SK-N-SH (cell line): ENCODE data around the gene PDE10A. TPM values are rescaled to one million over a fixed set of nuclear protein-coding genes. Genes with fewer than 3 reads are reported as not detected.
A peak's percentile ranks its signal among the peaks of the same experiment; 100 is the strongest.

Source experiments
- CTCF ChIA-PET: fragments of 300-600, 350-600 bp; formaldehyde crosslinking; extraction: SDS; loops from one replicate; lab custom pipeline; 2021; lab: Yijun Ruan, JAX
- POLR2A ChIA-PET: fragments of 350-600 bp; sonication (Branson Sonifier 250); formaldehyde crosslinking; extraction: SDS; loops from one replicate; lab custom pipeline; 2020; ENCODE audit warnings: antibody characterized with exemption, inconsistent platforms; lab: Yijun Ruan, JAX
- DNase-seq: peaks from one replicate; pipeline ENCODE4 v3.0.0; 2012
- H2AFZ ChIP-seq: fragments of 200-600 bp; sonication (generic); 2 replicates; pipeline ENCODE4 v1.8.1; 2016; ENCODE audit warnings: antibody characterized with exemption, mild to moderate bottlenecking, low read depth
- H3F3A ChIP-seq: fragments of 200-600 bp; sonication (generic); replicated peaks from 2 replicates; pipeline ENCODE3; 2016; ENCODE audit warnings: antibody characterized with exemption, mild to moderate bottlenecking; ENCODE audit not compliant: insufficient read depth
- H3K27ac ChIP-seq, 2 experiments: fragments of 200-500 bp in 1 of 2; fragments of 200-600 bp in 1 of 2; sonication (Bioruptor generic) in 1 of 2; sonication (generic), shearing (Covaris generic) in 1 of 2; 2 replicates each; pipeline versions ENCODE4 v1.5.1 to v1.6.1; 2014 to 2016; ENCODE audit warnings: low read depth in 2 of 2, inconsistent platforms in 1 of 2, low read length in 1 of 2, mild to moderate bottlenecking in 1 of 2, mixed read lengths in 1 of 2
- H3K27me3 ChIP-seq: fragments of 200-600 bp; sonication (generic), shearing (Covaris generic); 2 replicates; pipeline ENCODE4 v1.6.1; 2016; ENCODE audit warnings: mixed run types; ENCODE audit not compliant: insufficient read depth
- H3K36me3 ChIP-seq, 2 experiments: fragments of 200-500 bp in 1 of 2; fragments of 200-600 bp in 1 of 2; sonication (Bioruptor generic) in 1 of 2; sonication (generic) in 1 of 2; replicated peaks in 1 of 2; 2 replicates each; pipeline versions ENCODE3 to v1.5.1; 2014 to 2016; ENCODE audit warnings: low read length in 1 of 2, mild to moderate bottlenecking in 1 of 2; ENCODE audit not compliant: insufficient read depth in 2 of 2, control insufficient read depth in 1 of 2
- H3K4me1 ChIP-seq, 2 experiments: fragments of 200-500 bp in 1 of 2; fragments of 200-600 bp in 1 of 2; sonication (Bioruptor generic) in 1 of 2; sonication (generic), shearing (Covaris generic) in 1 of 2; 2 replicates each; pipeline versions ENCODE4 v1.5.1 to v1.6.1; 2014 to 2016; ENCODE audit warnings: low read depth in 1 of 2, low read length in 1 of 2, mixed run types in 1 of 2; ENCODE audit not compliant: insufficient read depth in 2 of 2, control insufficient read depth in 1 of 2
- H3K4me2 ChIP-seq: fragments of 200-600 bp; sonication (generic), shearing (Covaris generic); 2 replicates; pipeline ENCODE4 v1.6.1; 2017; ENCODE audit warnings: mixed run types
- H3K4me3 ChIP-seq, 2 experiments: fragments of 200-500 bp in 1 of 2; fragments of 200-600 bp in 1 of 2; sonication (Bioruptor generic) in 1 of 2; sonication (generic), shearing (Covaris generic) in 1 of 2; 2 replicates each; pipeline versions ENCODE4 v1.5.1 to v1.8.1; 2014 to 2016; ENCODE audit warnings: low read depth in 2 of 2, inconsistent platforms in 1 of 2, low read length in 1 of 2, mild to moderate bottlenecking in 1 of 2, mixed read lengths in 1 of 2, moderate library complexity in 1 of 2
- H3K79me2 ChIP-seq: fragments of 200-600 bp; sonication (generic); 2 replicates; pipeline ENCODE4 v1.8.1; 2017; ENCODE audit warnings: mild to moderate bottlenecking; ENCODE audit not compliant: insufficient read depth
- H3K9ac ChIP-seq: fragments of 200-600 bp; sonication (generic); 2 replicates; pipeline ENCODE4 v1.6.1; 2017; ENCODE audit warnings: mixed run types
- H3K9me2 ChIP-seq: fragments of 200-600 bp; sonication (generic); 2 replicates; pipeline ENCODE4 v1.6.1; 2017; ENCODE audit warnings: mixed run types
- H3K9me3 ChIP-seq: fragments of 200-600 bp; sonication (generic); 2 replicates; pipeline ENCODE4 v1.6.1; 2017; ENCODE audit warnings: mixed run types, mild to moderate bottlenecking, moderate library complexity
- H4K20me1 ChIP-seq: fragments of 200-600 bp; sonication (generic); 2 replicates; pipeline ENCODE4 v1.6.1; 2017; ENCODE audit warnings: mild to moderate bottlenecking, mixed run types; ENCODE audit not compliant: insufficient read depth
- EP300 ChIP-seq, 2 experiments: IDR thresholded peaks; 2 replicates each; pipeline versions ENCODE4 v1.4.0 to v1.6.1; 2012; ENCODE audit warnings: borderline replicate concordance in 1 of 2, low read depth in 1 of 2, low read length in 1 of 2
- FOSL2 ChIP-seq: IDR thresholded peaks from 2 replicates; pipeline ENCODE4 v1.4.0; 2012; ENCODE audit warnings: low read depth, mild to moderate bottlenecking, moderate library complexity, borderline replicate concordance
- FOXJ3 ChIP-seq: sonication (generic); formaldehyde crosslinking; IDR thresholded peaks from 2 replicates; pipeline ENCODE4 v1.5.1; 2020; ENCODE audit warnings: mild to moderate bottlenecking, missing genetic modification reagents
- GABPA ChIP-seq: IDR thresholded peaks from 2 replicates; pipeline ENCODE4 v1.4.0; 2012; ENCODE audit warnings: low read depth, mild to moderate bottlenecking
- MEF2A ChIP-seq: IDR thresholded peaks from 2 replicates; pipeline ENCODE4 v1.4.0; 2012; ENCODE audit warnings: low read depth, borderline replicate concordance
- MXI1 ChIP-seq: IDR thresholded peaks from 2 replicates; pipeline ENCODE4 v1.6.1; 2012; ENCODE audit warnings: mild to moderate bottlenecking, low read depth, low read length, improper control_type of control experiment
- NFIC ChIP-seq: IDR thresholded peaks from 2 replicates; pipeline ENCODE4 v1.4.0; 2012; ENCODE audit warnings: borderline replicate concordance
- REST ChIP-seq: IDR thresholded peaks from 2 replicates; pipeline ENCODE4 v1.6.1; 2012; ENCODE audit warnings: mild to moderate bottlenecking, low read depth, low read length, moderate library complexity
- RFX5 ChIP-seq: IDR thresholded peaks from 2 replicates; pipeline ENCODE4 v1.6.1; 2012; ENCODE audit warnings: mild to moderate bottlenecking, improper control_type of control experiment, low read length
- RXRA ChIP-seq: IDR thresholded peaks from 2 replicates; pipeline ENCODE4 v1.4.0; 2012; ENCODE audit warnings: low read depth, mild to moderate bottlenecking, borderline replicate concordance
- SIN3A ChIP-seq: IDR thresholded peaks from 2 replicates; pipeline ENCODE4 v1.6.1; 2012; ENCODE audit warnings: low read depth, mild to moderate bottlenecking, low read length, moderate library complexity, borderline replicate concordance
- SMC3 ChIP-seq: IDR thresholded peaks from 2 replicates; pipeline ENCODE4 v1.6.1; 2012; ENCODE audit warnings: low read depth, low read length, improper control_type of control experiment
- TAF1 ChIP-seq: IDR thresholded peaks from 2 replicates; pipeline ENCODE4 v1.6.1; 2012; ENCODE audit warnings: low read depth, mild to moderate bottlenecking, low read length, moderate library complexity, borderline replicate concordance
- USF1 ChIP-seq: IDR thresholded peaks from 2 replicates; pipeline ENCODE4 v1.4.0; 2012; ENCODE audit warnings: low read depth, borderline replicate concordance
- USF2 ChIP-seq: fragments of 150-350 bp; IDR thresholded peaks from 2 replicates; pipeline ENCODE4 v1.6.1; 2017; ENCODE audit warnings: antibody characterized with exemption, low read length, low read depth, borderline replicate concordance
- ZBTB33 ChIP-seq: IDR thresholded peaks from 2 replicates; pipeline ENCODE4 v1.4.0; 2012; ENCODE audit warnings: low read depth, borderline replicate concordance
- WGBS: methylation state at CpG from one replicate; pipeline ENCODE4 v1.1.6; 2017; ENCODE audit warnings: low lambda C conversion rate; 5-methylcytosine and 5-hydroxymethylcytosine counted together
- polyA plus RNA-seq, 3 experiments: library from polyadenylated mRNA; depleted of rRNA; stranded (reverse); fragments of >200 nt; gene quantifications; 2 replicates each; pipeline ENCODE4 v1.2.3, GENCODE V29; 2012

Gene PDE10A
- polyA plus RNA-seq, 1 of the 3 experiments (the other 2 are of a cell fraction): 0.43 TPM

- TF ChIP-seq FOSL2 (no peak), SMC3 (no peak), RFX5 (no peak), SIN3A (no peak), USF1 (no peak), TAF1 (no peak), GABPA (no peak), ZBTB33 (no peak), MEF2A (no peak), NFIC (no peak), FOXJ3 (no peak), RXRA (no peak), EP300 (IDR thresholded peaks at IDR 0.05; ENCODE audit: borderline replicate concordance in 1 of 2, low read depth in 1 of 2, low read length in 1 of 2) (no peak), USF2 (no peak), REST (no peak), MXI1 (no peak)
- no peaks in the 10 kb centered on the region for H3K79me2 ChIP-seq
- WGBS: 4% methylated on average over 17 of the region's 100 CpGs
- H3K9ac ChIP-seq: no peak overlapping the region; the same call in 1 of the 2 replicates
- POLR2A ChIA-PET: no interaction called here
- DNase-seq: peak; percentile 70
- no peaks in the 10 kb centered on the region for H4K20me1 ChIP-seq
- peaks cover 0 to 2% of the 10 kb centered on the region in 2 experiments; a peak in 1 of 4 replicates for H3K4me1 ChIP-seq
- CTCF ChIA-PET: no interaction called here
- no peaks in the 10 kb centered on the region for H3K9me2 ChIP-seq
- no peak overlapping the region for H2AFZ ChIP-seq
- no peak overlapping the region for H3K27ac ChIP-seq
- H3K36me3 ChIP-seq: no peaks in the 10 kb centered on the region
- H3F3A ChIP-seq: no peaks in the 10 kb centered on the region
- no peaks in the 10 kb centered on the region for H3K9me3 ChIP-seq
- peak overlapping the region; percentile 38 to 52; a peak in 2 of 4 replicates for H3K4me3 ChIP-seq
- peak overlapping the region; percentile 76; the same call in 1 of the 2 replicates for H3K4me2 ChIP-seq
- H3K27me3 ChIP-seq: peaks cover 45% of the 10 kb centered on the region
Measured at GRCh38 chr6:165662041-165662748, 846 bp downstream of the PDE10A start.
